ENCODE data around the gene MIA2.

- no peak for TF ChIP-seq POLR2A (IDR thresholded peaks at IDR 0.05; ENCODE audit: low read depth, low read length)
- no peak for TF ChIP-seq POLR2AphosphoS5 (IDR thresholded peaks at IDR 0.05; ENCODE audit: low read depth, low read length)
- no peak for TF ChIP-seq TAF1 (IDR thresholded peaks at IDR 0.05; ENCODE audit: borderline replicate concordance, low read depth, low read length)
Measured at GRCh38 chr14:39267608-39268005, 33.9 kb downstream of the MIA2 start.

All from GM12892 (cell line).